H9 (cell line): Measurements from ENCODE around the gene ANKZF1. TPM values are rescaled to one million over a fixed set of nuclear protein-coding genes. Genes with fewer than 3 reads are reported as not detected.
A peak's percentile ranks its signal among the peaks of the same experiment; 100 is the strongest.

ENCODE experiments used
- DNase-seq: peaks from one replicate; pipeline ENCODE4 v3.0.0-alpha.2; 2017
- H2AFZ ChIP-seq: one replicate; pipeline ENCODE4 v1.6.1; 2013; ENCODE audit warnings: mild to moderate bottlenecking, low read length, control low read depth, moderate library complexity
- H2AK5ac ChIP-seq: 2 replicates; pipeline ENCODE4 v1.6.1; 2013; ENCODE audit warnings: low read length, control low read depth, mixed read lengths; ENCODE audit not compliant: insufficient read length
- H2BK120ac ChIP-seq: one replicate; pipeline ENCODE4 v1.6.1; 2013; ENCODE audit warnings: low read depth, mild to moderate bottlenecking, low read length, control low read depth, inconsistent platforms; ENCODE audit not compliant: poor library complexity, severe bottlenecking
- H2BK12ac ChIP-seq: 2 replicates; pipeline ENCODE4 v1.6.1; 2013; ENCODE audit warnings: low read length, control low read depth, mixed read lengths, low read depth; ENCODE audit not compliant: insufficient read length
- H2BK15ac ChIP-seq: 2 replicates; pipeline ENCODE4 v1.6.1; 2013; ENCODE audit warnings: low read depth, low read length, control low read depth
- H2BK20ac ChIP-seq: one replicate; pipeline ENCODE4 v1.6.1; 2013; ENCODE audit warnings: low read depth, mild to moderate bottlenecking, low read length, control low read depth, inconsistent platforms; ENCODE audit not compliant: poor library complexity, severe bottlenecking
- H2BK5ac ChIP-seq: 2 replicates; pipeline ENCODE4 v1.6.1; 2013; ENCODE audit warnings: low read length, control low read depth, mixed read lengths; ENCODE audit not compliant: insufficient read length
- H3K14ac ChIP-seq: 2 replicates; pipeline ENCODE4 v1.6.1; 2013; ENCODE audit warnings: low read length, control low read depth; ENCODE audit not compliant: insufficient read depth
- H3K18ac ChIP-seq: 2 replicates; pipeline ENCODE4 v1.6.1; 2013; ENCODE audit warnings: low read depth, mild to moderate bottlenecking, mixed read lengths, low read length, control low read depth; ENCODE audit not compliant: insufficient read length
- H3K23ac ChIP-seq: 2 replicates; pipeline ENCODE4 v1.6.1; 2013; ENCODE audit warnings: low read length, control low read depth, mixed read lengths, low read depth; ENCODE audit not compliant: insufficient read length
- H3K23me2 ChIP-seq: 2 replicates; pipeline ENCODE4 v1.6.1; 2013; ENCODE audit warnings: low read depth, mild to moderate bottlenecking, mixed read lengths, low read length, control low read depth; ENCODE audit not compliant: insufficient read length, poor library complexity, severe bottlenecking
- H3K27ac ChIP-seq: 2 replicates; pipeline ENCODE4 v1.5.1; 2013; ENCODE audit warnings: low read length, control low read depth, mixed read lengths, low read depth; ENCODE audit not compliant: insufficient read length
- H3K27me3 ChIP-seq: 2 replicates; pipeline ENCODE4 v1.6.1; 2013; ENCODE audit warnings: low read length, control low read depth, inconsistent platforms; ENCODE audit not compliant: insufficient read depth
- H3K4ac ChIP-seq: 2 replicates; pipeline ENCODE4 v1.6.1; 2013; ENCODE audit warnings: low read depth, mild to moderate bottlenecking, control low read depth, inconsistent platforms, low read length, moderate library complexity
- H3K4me1 ChIP-seq: 2 replicates; pipeline ENCODE4 v1.6.1; 2013; ENCODE audit warnings: low read length, control low read depth, inconsistent platforms; ENCODE audit not compliant: insufficient read depth
- H3K4me2 ChIP-seq: 2 replicates; pipeline ENCODE4 v1.6.1; 2013; ENCODE audit warnings: low read length, control low read depth, mixed read lengths; ENCODE audit not compliant: insufficient read length, insufficient read depth
- H3K56ac ChIP-seq: 2 replicates; pipeline ENCODE4 v1.6.1; 2013; ENCODE audit warnings: low read depth, mild to moderate bottlenecking, mixed read lengths, low read length, control low read depth; ENCODE audit not compliant: insufficient read length
- H3K79me1 ChIP-seq: 2 replicates; pipeline ENCODE4 v1.6.1; 2013; ENCODE audit warnings: low read depth, mild to moderate bottlenecking, moderate library complexity, low read length, control low read depth, inconsistent platforms; ENCODE audit not compliant: insufficient read depth, poor library complexity, severe bottlenecking
- H3K79me2 ChIP-seq: 2 replicates; pipeline ENCODE4 v1.6.1; 2013; ENCODE audit warnings: low read length, control low read depth, inconsistent platforms; ENCODE audit not compliant: insufficient read depth
- H3K9ac ChIP-seq: 2 replicates; pipeline ENCODE4 v1.6.1; 2013; ENCODE audit warnings: low read length, control low read depth, mixed read lengths; ENCODE audit not compliant: insufficient read length; ENCODE audit errors: extremely low read depth
- H3K9me3 ChIP-seq: one replicate; pipeline ENCODE4 v1.6.1; 2013; ENCODE audit warnings: low read depth, low read length, inconsistent platforms; ENCODE audit not compliant: control insufficient read depth
- H3T11ph ChIP-seq: one replicate; pipeline ENCODE4 v1.6.1; 2013; ENCODE audit warnings: mild to moderate bottlenecking, low read length, control low read depth, inconsistent platforms
- H4K20me1 ChIP-seq: one replicate; pipeline ENCODE4 v1.6.1; 2013; ENCODE audit not compliant: control insufficient read depth, insufficient read length, insufficient read depth
- H4K5ac ChIP-seq: 2 replicates; pipeline ENCODE4 v1.6.1; 2013; ENCODE audit warnings: low read depth, mild to moderate bottlenecking, mixed read lengths, low read length, control low read depth; ENCODE audit not compliant: insufficient read length
- H4K8ac ChIP-seq: replicated peaks from 2 replicates; pipeline ENCODE4 v1.6.1; 2013; ENCODE audit warnings: low read length, control low read depth, mixed read lengths, low read depth; ENCODE audit not compliant: insufficient read length
- H4K91ac ChIP-seq: 2 replicates; pipeline ENCODE4 v1.6.1; 2013; ENCODE audit warnings: low read depth, mild to moderate bottlenecking, moderate library complexity, mixed read lengths, low read length, control low read depth; ENCODE audit not compliant: insufficient read length
- H3K27ac Mint-ChIP-seq, 3 experiments: 2 replicates in 2 of 3; 3 replicates in 1 of 3; pipeline ENCODE4 v1.8.0; 2020 to 2021; ENCODE audit warnings: mixed read lengths in 3 of 3, mild to moderate bottlenecking in 1 of 3, moderate library complexity in 1 of 3
- H3K27me3 Mint-ChIP-seq: 2 replicates; pipeline ENCODE4 v1.8.0; 2021; ENCODE audit warnings: low read depth, mild to moderate bottlenecking, moderate library complexity, mixed read lengths
- H3K36me3 Mint-ChIP-seq, 3 experiments: 2 replicates in 2 of 3; 3 replicates in 1 of 3; pipeline ENCODE4 v1.8.0; 2020 to 2021; ENCODE audit warnings: low read depth in 3 of 3, mixed read lengths in 3 of 3; ENCODE audit not compliant: insufficient read depth in 1 of 3
- H3K4me1 Mint-ChIP-seq, 2 experiments: 2 replicates each; pipeline ENCODE4 v1.8.0; 2020; ENCODE audit warnings: mixed read lengths in 2 of 2
- H3K4me3 Mint-ChIP-seq, 2 experiments: 2 replicates in 1 of 2; 3 replicates in 1 of 2; pipeline ENCODE4 v1.8.0; 2020 to 2021; ENCODE audit warnings: mild to moderate bottlenecking in 2 of 2, mixed read lengths in 2 of 2, moderate library complexity in 1 of 2
- H3K9me3 Mint-ChIP-seq, 2 experiments: 2 replicates in 1 of 2; 3 replicates in 1 of 2; pipeline ENCODE4 v1.8.0; 2020; ENCODE audit warnings: mild to moderate bottlenecking in 2 of 2, mixed read lengths in 2 of 2, moderate library complexity in 1 of 2
- WGBS: extraction: QIAGEN DNeasy Blood & Tissue Kit; methylation state at CpG from one replicate; pipeline ENCODE4 v1.1.7; 2013; ENCODE audit warnings: missing lambda C conversion rate, low lambda C conversion rate, mixed read lengths; ENCODE audit not compliant: insufficient read length; ENCODE audit errors: extremely low coverage; 5-methylcytosine and 5-hydroxymethylcytosine counted together
- total RNA-seq: library from RNA; stranded (reverse); gene quantifications from 2 replicates; pipeline ENCODE4 v1.2.1, GENCODE V29; 2021
- TF ChIP-seq, protein P1 (sequence below): fragments of 200-600 bp; sonication (generic); conservative IDR thresholded peaks from 3 replicates; pipeline ENCODE4 v1.8.0; 2021; ENCODE audit warnings: antibody characterized with exemption, mild to moderate bottlenecking

Gene ANKZF1
- total RNA-seq, 1 experiment from 2014 or later = 55.4 TPM

DNA sequence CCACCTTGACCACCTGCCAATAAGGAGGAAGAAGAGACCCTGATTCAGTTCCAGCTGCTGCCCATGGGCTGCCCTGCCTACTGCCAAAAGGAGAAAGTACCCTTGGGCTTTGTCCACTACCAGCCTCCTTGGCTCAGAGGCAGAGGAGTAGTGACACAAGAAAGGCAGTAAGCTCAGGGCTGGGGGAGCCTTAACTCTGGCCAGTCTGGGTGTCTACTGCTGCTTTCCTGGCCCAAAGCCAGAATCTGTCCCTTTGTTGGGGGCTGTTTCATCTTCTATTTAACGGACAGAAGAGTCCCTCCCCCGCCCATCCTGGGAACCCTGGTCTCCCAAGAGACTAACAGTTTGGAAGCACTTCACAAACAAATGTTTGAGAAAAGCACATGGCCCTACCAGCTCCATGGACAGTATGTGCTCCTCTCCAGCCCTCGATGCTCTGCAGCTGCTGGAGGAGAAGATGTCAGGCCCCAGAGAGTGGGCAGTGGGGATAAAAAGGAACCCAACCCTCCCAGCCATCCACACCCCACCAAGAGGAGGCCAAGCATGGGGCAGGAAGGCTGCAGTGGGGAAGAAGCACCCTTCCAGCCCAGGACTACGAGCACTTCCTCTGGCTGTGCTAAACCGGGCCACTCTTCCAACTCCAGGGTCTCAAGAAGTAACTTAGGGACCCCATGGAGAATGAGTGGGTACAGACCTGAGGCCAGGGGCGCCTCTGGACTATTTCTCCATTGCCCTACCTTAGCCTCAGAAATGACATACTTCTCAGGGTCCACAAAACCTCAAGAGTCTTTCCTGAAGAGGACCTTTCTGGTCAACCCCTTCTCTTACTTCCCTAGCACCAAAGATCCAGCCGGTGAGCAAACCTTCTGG, 1.3 kb upstream of the ANKZF1 start:
- peak overlapping the region; percentile 81 to 99 for H3K4me3 Mint-ChIP-seq
- H3K36me3 Mint-ChIP-seq = peaks cover 23 to 54% (median 48%) of the 10 kb centered on the region in 3 experiments
- H4K8ac ChIP-seq = no peak overlapping the region
- H4K20me1 ChIP-seq = no peaks in the 10 kb centered on the region
- no peaks in the 10 kb centered on the region for H3K4me1 ChIP-seq
- no CpG with 5 or more reads among the region's 7 CpGs for WGBS
- TF ChIP-seq, protein P1, sequence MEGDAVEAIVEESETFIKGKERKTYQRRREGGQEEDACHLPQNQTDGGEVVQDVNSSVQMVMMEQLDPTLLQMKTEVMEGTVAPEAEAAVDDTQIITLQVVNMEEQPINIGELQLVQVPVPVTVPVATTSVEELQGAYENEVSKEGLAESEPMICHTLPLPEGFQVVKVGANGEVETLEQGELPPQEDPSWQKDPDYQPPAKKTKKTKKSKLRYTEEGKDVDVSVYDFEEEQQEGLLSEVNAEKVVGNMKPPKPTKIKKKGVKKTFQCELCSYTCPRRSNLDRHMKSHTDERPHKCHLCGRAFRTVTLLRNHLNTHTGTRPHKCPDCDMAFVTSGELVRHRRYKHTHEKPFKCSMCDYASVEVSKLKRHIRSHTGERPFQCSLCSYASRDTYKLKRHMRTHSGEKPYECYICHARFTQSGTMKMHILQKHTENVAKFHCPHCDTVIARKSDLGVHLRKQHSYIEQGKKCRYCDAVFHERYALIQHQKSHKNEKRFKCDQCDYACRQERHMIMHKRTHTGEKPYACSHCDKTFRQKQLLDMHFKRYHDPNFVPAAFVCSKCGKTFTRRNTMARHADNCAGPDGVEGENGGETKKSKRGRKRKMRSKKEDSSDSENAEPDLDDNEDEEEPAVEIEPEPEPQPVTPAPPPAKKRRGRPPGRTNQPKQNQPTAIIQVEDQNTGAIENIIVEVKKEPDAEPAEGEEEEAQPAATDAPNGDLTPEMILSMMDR = no peak
- no peak overlapping the region for H2BK120ac ChIP-seq
- peak overlapping the region; percentile 65 for H3K4me2 ChIP-seq
- no peak for DNase-seq
- H2BK20ac ChIP-seq = no peak overlapping the region
- H3K27ac ChIP-seq = no peak overlapping the region
- no peak overlapping the region for H2BK12ac ChIP-seq
- H3K9me3 Mint-ChIP-seq = no peaks in the 10 kb centered on the region; a peak in 1 of 5 replicates
- H3K27ac Mint-ChIP-seq = peak overlapping the region in 1 of 3 experiments; percentile 40; a peak in 1 of 7 replicates
- H3K23ac ChIP-seq = no peak overlapping the region
- no peaks in the 10 kb centered on the region for H3K9me3 ChIP-seq
- H3K79me2 ChIP-seq = 0 out of 2 replicates have a peak, but pooled peaks cover 2% of the 10 kb centered on the region
- no peaks in the 10 kb centered on the region for H3K27me3 Mint-ChIP-seq
- no peaks in the 10 kb centered on the region for H3K23me2 ChIP-seq
- H2AK5ac ChIP-seq = no peak overlapping the region
- H3T11ph ChIP-seq = no peak overlapping the region
- H3K27me3 ChIP-seq = no peaks in the 10 kb centered on the region
- H4K91ac ChIP-seq = no peak overlapping the region
- H3K18ac ChIP-seq = no peak overlapping the region
- H3K4me1 Mint-ChIP-seq = peaks cover 11% of the 10 kb centered on the region in 2 experiments
- no peak overlapping the region for H3K56ac ChIP-seq
- H3K14ac ChIP-seq = no peak overlapping the region; the same call in 1 of the 2 replicates
- H3K4ac ChIP-seq = no peak overlapping the region
- H3K9ac ChIP-seq = peak overlapping the region; percentile 74
- no peak overlapping the region for H2BK15ac ChIP-seq
- no peak overlapping the region for H2BK5ac ChIP-seq
- no peak overlapping the region for H4K5ac ChIP-seq
- no peaks in the 10 kb centered on the region for H3K79me1 ChIP-seq
- no peak overlapping the region for H2AFZ ChIP-seq
